Caki2 (cell line): Measurements from ENCODE around the gene KCNK13. TPM values are rescaled to one million over a fixed set of nuclear protein-coding genes. Genes with fewer than 3 reads are reported as not detected.
"Not testable (repeated sequence)": the region's sequence is repeated elsewhere in the genome, so short reads cannot be mapped to it uniquely, and the experiment has no call there.

Experiments used
- DNase-seq: peaks from one replicate; pipeline ENCODE4 v3.0.0-alpha.2; 2015; ENCODE audit warnings: low read depth
- in situ Hi-C: cut with HindIII; loops from 2 replicates; pipeline ENCODE4 v1.10.0; 2016; ENCODE audit warnings: low sequenced_read_pairs, low pct_unique_long_range_greater_than_20kb, mixed read lengths
- total RNA-seq: library from RNA; depleted of rRNA; stranded (reverse); fragments of >200 nt; shearing (Covaris generic); gene quantifications from 2 replicates; pipeline ENCODE4 v1.2.3, GENCODE V29; 2014; ENCODE audit warnings: low replicate concordance

KCNK13 gene
- total RNA-seq, 1 experiment from 2014 or later, result 0.95 TPM

- in situ Hi-C loops, result no loop called here
- DNase-seq, result no peak
Measured at GRCh38 chr14:90177539-90178189, 115.9 kb downstream of the KCNK13 start.

- DNase-seq, result no peak
- in situ Hi-C loops, result no loop called here
Measured at GRCh38 chr14:90179357-90179756, 117.6 kb downstream of the KCNK13 start.

GRCh38 chr14:90179809-90180779, 118.3 kb downstream of the KCNK13 start:
- in situ Hi-C loops, result no loop called here
- DNase-seq, result no peak

GRCh38 chr14:90184094-90184493, 122.3 kb downstream of the KCNK13 start:
- in situ Hi-C loops, result no loop called here
- DNase-seq, result no peak

- in situ Hi-C loops, result no loop called here
- no peak for DNase-seq
Measured at GRCh38 chr14:90184571-90185266, 122.9 kb downstream of the KCNK13 start.

GRCh38 chr14:90188588-90188987, 126.8 kb downstream of the KCNK13 start:
- in situ Hi-C loops, result no loop called here
- DNase-seq, result no peak

GRCh38 chr14:90191154-90191553, 129.4 kb downstream of the KCNK13 start:
- DNase-seq, result no peak
- in situ Hi-C loops, result no loop called here

- in situ Hi-C loops, result no loop called here
- DNase-seq, result no peak
Measured at GRCh38 chr14:90191585-90191984, 129.8 kb downstream of the KCNK13 start.

- no peak for DNase-seq
- in situ Hi-C loops, result no loop called here
Measured at GRCh38 chr14:90193925-90194324, 132.1 kb downstream of the KCNK13 start.

GRCh38 chr14:90194706-90195105, 132.9 kb downstream of the KCNK13 start:
- in situ Hi-C loops, result no loop called here
- DNase-seq, result no peak

GRCh38 chr14:90198541-90199060, 136.8 kb downstream of the KCNK13 start:
- in situ Hi-C loops, result no loop called here

GRCh38 chr14:90200546-90200945, 138.8 kb downstream of the KCNK13 start:
- in situ Hi-C loops, DNase-seq: not testable (repeated sequence)

More at GRCh38 chr14:90198541-90199060, 136.8 kb downstream of the KCNK13 start:
- DNase-seq, result no peak

- in situ Hi-C loops, result no loop called here
- no peak for DNase-seq
Measured at GRCh38 chr14:90201344-90201743, 139.6 kb downstream of the KCNK13 start.

GRCh38 chr14:90204516-90204915, 142.7 kb downstream of the KCNK13 start:
- DNase-seq, result no peak
- in situ Hi-C loops, result no loop called here

- no peak for DNase-seq
- in situ Hi-C loops, result no loop called here
Measured at GRCh38 chr14:90213099-90213748, 151.4 kb downstream of the KCNK13 start.

- in situ Hi-C loops, result no loop called here
- no peak for DNase-seq
Measured at GRCh38 chr14:90228478-90228877, 166.7 kb downstream of the KCNK13 start.

GRCh38 chr14:90229942-90230341, 168.1 kb downstream of the KCNK13 start:
- in situ Hi-C loops, result not testable (repeated sequence)

More at GRCh38 chr14:90229942-90230341, 168.1 kb downstream of the KCNK13 start:
- not testable (repeated sequence) for DNase-seq
